Breast epithelium (tissue), 4 donors: ENCODE measurements around the gene UBL7. TPM values are rescaled to one million over a fixed set of nuclear protein-coding genes. Genes with fewer than 3 reads are reported as not detected.
A peak's percentile ranks its signal among the peaks of the same experiment; 100 is the strongest.

ENCODE experiments used
- DNase-seq, 2 donors: peaks; one replicate each; pipeline ENCODE4 v3.0.0-alpha.2; 2019; ENCODE audit warnings: low spot score in 2 of 2
- H3K27ac ChIP-seq, 2 donors: fragments of 200-600 bp; sonication (generic) in 1 of 2; one replicate each; pipeline ENCODE4 v1.5.1; 2016 to 2019; ENCODE audit warnings: mild to moderate bottlenecking in 1 of 2
- H3K27me3 ChIP-seq, 2 donors: fragments of 200-600 bp; sonication (generic) in 1 of 2; one replicate each; pipeline versions ENCODE4 v1.5.1 to v1.6.0; 2017 to 2019; ENCODE audit warnings: control low read depth in 1 of 2, mild to moderate bottlenecking in 1 of 2
- H3K36me3 ChIP-seq: fragments of 200-600 bp; one replicate; pipeline ENCODE4 v1.5.1; 2019
- H3K4me1 ChIP-seq, 2 donors: fragments of 200-600 bp; sonication (generic); one replicate each; pipeline ENCODE4 v1.5.1; 2016 to 2019; ENCODE audit warnings: control low read depth in 1 of 2
- H3K4me3 ChIP-seq, 3 donors: fragments of 200-600 bp; sonication (generic); 1 replicate in 2 of 3; 2 replicates in 1 of 3; pipeline ENCODE4 v1.5.1; 2016 to 2019; ENCODE audit warnings: mild to moderate bottlenecking in 3 of 3, moderate library complexity in 2 of 3
- H3K9me3 ChIP-seq, 2 donors: fragments of 200-600 bp; sonication (generic) in 1 of 2; one replicate each; pipeline ENCODE4 v1.5.1; 2016 to 2019; ENCODE audit warnings: control low read depth in 1 of 2
- POLR2A ChIP-seq: fragments of 450-650 bp; IDR thresholded peaks from one replicate; pipeline ENCODE4 v1.6.1; 2016; ENCODE audit warnings: antibody characterized with exemption, mild to moderate bottlenecking, moderate library complexity
- POLR2AphosphoS5 ChIP-seq, 3 donors: sonication (generic); formaldehyde crosslinking; IDR thresholded peaks; one replicate each; pipeline ENCODE4 v1.6.1; 2017; ENCODE audit warnings: antibody characterized with exemption in 3 of 3
- intact Hi-C: fragments of 100-400 bp; cut with DNase I; formaldehyde crosslinking; loops from one replicate; pipeline ENCODE4 v1.15.1; 2023; ENCODE audit warnings: low total_unique reads
- total RNA-seq, 3 donors: library from RNA; depleted of rRNA; stranded (reverse); fragments of >200 nt; gene quantifications; one replicate each; pipeline ENCODE4 v1.1.0, GENCODE V29; 2016
- TF ChIP-seq, protein P1 (sequence below), 3 donors: fragments of 450-650 bp; IDR thresholded peaks; one replicate each; pipeline ENCODE4 v1.5.1; 2016 to 2017; ENCODE audit warnings: antibody characterized with exemption in 3 of 3, mild to moderate bottlenecking in 3 of 3, moderate library complexity in 3 of 3

Gene UBL7
- total RNA-seq, 3 donors from 2014 or later, result 39.0 to 48.9 (median 44.5) TPM

DNA sequence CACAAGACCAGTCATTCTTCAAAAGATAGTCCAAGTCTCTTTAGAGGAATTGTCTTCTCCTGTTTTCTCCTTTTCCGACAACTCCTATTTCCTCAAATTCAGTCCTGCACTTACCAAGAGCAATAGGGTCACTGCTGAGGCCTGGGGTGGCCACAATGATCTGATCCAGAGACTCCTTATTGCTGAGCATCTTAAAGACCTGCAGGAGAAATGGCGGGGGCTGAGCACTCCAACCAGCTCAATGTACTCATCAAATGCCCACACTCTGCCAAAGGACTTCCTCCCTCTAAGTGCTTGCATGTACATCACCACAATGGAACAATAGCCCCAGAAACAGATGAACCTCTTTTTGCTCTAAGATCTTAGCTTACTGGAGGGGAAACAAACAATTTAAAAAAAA, 9.6 kb downstream of the UBL7 start:
- Histone ChIP-seq H3K9me3 (no peaks in the 10 kb centered on the region), H3K27me3 (no peaks in the 10 kb centered on the region), H3K27ac (no peak overlapping the region), H3K4me1 (no peaks in the 10 kb centered on the region), H3K4me3 (no peak overlapping the region), H3K36me3 (peaks cover 16% of the 10 kb centered on the region)
- intact Hi-C loops, result no loop called here
- no peak for TF ChIP-seq POLR2AphosphoS5 (IDR thresholded peaks at IDR 0.05)
- TF ChIP-seq, protein P1, sequence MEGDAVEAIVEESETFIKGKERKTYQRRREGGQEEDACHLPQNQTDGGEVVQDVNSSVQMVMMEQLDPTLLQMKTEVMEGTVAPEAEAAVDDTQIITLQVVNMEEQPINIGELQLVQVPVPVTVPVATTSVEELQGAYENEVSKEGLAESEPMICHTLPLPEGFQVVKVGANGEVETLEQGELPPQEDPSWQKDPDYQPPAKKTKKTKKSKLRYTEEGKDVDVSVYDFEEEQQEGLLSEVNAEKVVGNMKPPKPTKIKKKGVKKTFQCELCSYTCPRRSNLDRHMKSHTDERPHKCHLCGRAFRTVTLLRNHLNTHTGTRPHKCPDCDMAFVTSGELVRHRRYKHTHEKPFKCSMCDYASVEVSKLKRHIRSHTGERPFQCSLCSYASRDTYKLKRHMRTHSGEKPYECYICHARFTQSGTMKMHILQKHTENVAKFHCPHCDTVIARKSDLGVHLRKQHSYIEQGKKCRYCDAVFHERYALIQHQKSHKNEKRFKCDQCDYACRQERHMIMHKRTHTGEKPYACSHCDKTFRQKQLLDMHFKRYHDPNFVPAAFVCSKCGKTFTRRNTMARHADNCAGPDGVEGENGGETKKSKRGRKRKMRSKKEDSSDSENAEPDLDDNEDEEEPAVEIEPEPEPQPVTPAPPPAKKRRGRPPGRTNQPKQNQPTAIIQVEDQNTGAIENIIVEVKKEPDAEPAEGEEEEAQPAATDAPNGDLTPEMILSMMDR (IDR thresholded peaks at IDR 0.05), result no peak
- no peak for TF ChIP-seq POLR2A
- no peak for DNase-seq

DNA sequence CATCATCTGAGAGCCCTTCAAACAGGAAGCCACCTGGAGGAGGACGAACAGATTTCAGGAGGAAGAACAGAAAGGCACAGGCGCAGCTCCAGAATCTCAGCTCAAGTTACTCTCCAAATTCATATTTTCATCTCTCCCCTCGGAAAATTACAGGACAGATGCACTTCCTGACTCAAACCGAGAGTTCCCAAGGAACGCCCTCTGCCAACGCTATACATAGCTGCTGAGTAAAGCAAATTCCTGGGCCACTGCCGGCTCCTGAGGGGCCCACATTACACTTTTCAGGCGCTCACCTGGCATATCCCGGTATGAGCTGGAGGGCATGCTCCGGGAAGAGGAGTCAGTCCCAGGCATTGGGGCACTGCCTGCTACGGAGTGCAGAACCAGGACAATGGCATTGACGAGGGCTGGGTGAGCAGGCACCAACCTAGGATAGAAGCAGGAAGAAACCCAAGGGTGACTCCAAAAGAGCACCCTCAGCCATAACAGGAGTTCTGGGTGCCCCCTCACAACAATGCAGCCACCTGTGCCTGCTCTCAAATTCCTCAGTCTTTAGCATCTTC, 11.2 kb downstream of the UBL7 start:
- no peaks in the 10 kb centered on the region for H3K4me1 ChIP-seq
- H3K4me3 ChIP-seq, result no peak overlapping the region
- no peak for TF ChIP-seq POLR2A
- TF ChIP-seq, protein P1 (IDR thresholded peaks at IDR 0.05), result no peak
- no peak for TF ChIP-seq POLR2AphosphoS5 (IDR thresholded peaks at IDR 0.05)
- no peaks in the 10 kb centered on the region for H3K27me3 ChIP-seq
- H3K9me3 ChIP-seq, result no peaks in the 10 kb centered on the region
- no peak overlapping the region for H3K27ac ChIP-seq
- intact Hi-C loops, result no loop called here
- H3K36me3 ChIP-seq, result peaks cover 19% of the 10 kb centered on the region
- no peak for DNase-seq

DNA sequence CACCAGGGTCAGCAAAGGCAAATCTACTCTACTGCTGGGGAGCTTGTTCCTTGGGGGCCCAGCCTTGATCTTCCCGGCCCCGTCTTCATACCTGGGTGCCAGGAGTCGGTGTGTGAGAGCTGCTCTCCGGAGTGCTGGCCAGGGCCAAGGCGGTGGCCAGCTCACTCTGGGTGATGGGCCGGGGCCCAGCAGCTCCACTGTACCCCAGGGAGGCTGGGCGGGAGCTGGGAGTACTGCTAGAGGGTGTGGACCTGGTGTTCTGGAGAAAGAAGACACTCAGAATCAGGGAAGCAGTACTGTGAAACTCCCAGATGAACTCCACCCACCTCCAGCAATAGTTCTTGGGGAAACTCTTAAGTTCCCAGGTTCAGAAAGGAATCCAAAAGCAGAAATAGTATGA, 11.9 kb downstream of the UBL7 start:
- Histone ChIP-seq H3K9me3 (no peaks in the 10 kb centered on the region), H3K4me3 (no peak overlapping the region), H3K27me3 (no peaks in the 10 kb centered on the region), H3K4me1 (no peaks in the 10 kb centered on the region), H3K27ac (no peak overlapping the region), H3K36me3 (peaks cover 19% of the 10 kb centered on the region)
- intact Hi-C loops, result no loop called here
- TF ChIP-seq POLR2AphosphoS5 (IDR thresholded peaks at IDR 0.05) (no peak), POLR2A (no peak)
- DNase-seq, result no peak

DNA sequence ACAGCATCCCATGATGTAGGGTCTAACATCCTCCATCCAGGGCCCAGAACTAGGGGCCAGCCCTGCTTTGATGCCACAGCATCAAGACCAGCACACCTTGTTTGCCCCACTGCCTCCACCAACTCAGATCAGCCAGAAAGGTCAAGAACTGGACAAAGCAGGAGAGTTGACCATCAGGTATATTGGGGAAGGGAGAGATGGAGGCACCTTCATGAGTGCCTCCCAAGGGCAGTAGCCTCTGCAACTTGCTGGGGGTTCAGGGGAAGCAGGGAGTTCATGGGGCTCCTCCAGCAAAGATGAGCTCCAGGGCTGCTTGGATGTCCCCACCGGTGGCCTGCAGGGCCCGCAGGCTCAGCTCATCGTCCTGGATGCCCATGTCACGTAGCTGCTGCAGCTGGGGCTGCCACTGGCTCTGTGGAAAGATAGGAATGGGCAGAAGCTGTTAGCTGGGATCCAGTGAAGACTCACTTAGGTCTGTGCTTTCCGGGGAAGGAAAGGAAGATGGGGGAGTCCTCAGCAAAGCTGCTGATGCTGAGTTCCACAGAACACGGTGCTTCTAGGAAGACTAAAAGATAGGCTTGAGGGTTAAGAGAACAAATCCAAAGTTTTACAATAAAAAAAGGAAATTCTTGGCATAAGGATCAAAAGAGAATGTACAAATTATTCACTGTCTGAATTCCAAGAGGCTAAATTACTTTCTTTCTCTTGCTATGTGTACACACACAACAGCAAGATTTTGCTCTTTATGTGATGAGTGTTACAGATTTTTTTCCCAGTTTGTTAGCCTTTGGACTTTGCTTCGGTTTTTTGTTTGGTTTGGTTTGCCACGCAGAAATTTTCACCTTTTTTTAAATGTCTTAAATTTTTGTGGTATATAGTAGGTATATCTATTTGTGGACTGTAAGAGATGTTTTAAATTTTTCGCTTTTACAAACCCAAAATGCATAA, 14.9 kb downstream of the UBL7 start:
- no peaks in the 10 kb centered on the region for H3K4me1 ChIP-seq
- peak in 1 of 2 donors; percentile 7 for DNase-seq
- TF ChIP-seq POLR2A (no peak), POLR2AphosphoS5 (IDR thresholded peaks at IDR 0.05) (no peak)
- TF ChIP-seq, protein P1 (IDR thresholded peaks at IDR 0.05), result no peak
- no peak overlapping the region for H3K4me3 ChIP-seq
- intact Hi-C loops, result no loop called here
- H3K27me3 ChIP-seq, result no peaks in the 10 kb centered on the region
- H3K9me3 ChIP-seq, result no peaks in the 10 kb centered on the region
- no peak overlapping the region for H3K27ac ChIP-seq
- peaks cover 19% of the 10 kb centered on the region for H3K36me3 ChIP-seq

DNA sequence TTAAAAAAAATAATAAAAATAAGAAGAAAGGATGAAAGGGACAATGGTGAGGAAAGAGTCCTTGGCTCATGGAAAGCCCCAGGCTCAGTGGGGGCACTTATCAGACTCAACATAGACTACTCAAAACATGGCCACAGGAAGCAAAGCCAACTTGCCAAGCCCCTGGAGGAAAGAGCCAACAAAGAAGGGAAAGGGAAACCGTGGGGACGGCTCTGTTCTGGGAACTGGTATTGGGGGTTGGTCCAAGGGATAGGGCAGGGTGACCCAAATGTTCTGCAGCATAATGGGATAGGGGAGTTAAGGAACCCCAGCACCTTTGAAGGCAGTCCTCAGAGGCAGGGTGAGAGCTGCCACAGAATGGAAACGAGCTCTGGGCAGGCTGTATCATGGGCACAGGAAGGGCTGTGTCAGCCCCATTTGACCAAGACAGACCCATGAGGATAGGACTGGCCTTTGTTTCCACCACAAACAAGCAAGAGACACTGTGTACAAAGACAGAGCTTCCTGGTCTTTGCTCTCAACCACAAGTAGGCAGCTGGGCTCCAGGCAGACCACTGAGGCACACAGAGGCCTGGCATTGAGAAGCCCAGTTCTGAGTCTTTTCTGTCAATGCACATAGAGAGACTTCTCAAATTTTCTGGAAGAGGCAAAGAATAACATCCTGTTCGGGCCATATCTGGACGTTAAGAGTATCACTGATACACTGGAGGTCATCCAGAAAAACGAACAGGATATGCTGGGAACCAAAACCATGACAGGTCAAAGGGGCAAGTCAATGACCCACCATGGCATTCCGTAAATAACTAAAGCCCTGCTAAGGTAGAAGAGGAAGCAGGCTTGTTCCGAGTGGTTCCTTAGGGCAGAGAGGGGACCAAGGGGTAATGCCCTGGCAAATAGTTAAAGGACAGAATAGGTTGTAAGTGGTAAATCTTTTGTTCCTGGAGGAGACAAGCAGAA, 16.6 kb downstream of the UBL7 start:
- peaks cover 14% of the 10 kb centered on the region for H3K36me3 ChIP-seq
- H3K27ac ChIP-seq, result no peak overlapping the region
- H3K4me3 ChIP-seq, result no peak overlapping the region
- TF ChIP-seq POLR2A, result no peak
- TF ChIP-seq POLR2AphosphoS5 (IDR thresholded peaks at IDR 0.05), result no peak
- TF ChIP-seq, protein P1 (IDR thresholded peaks at IDR 0.05), result no peak
- H3K4me1 ChIP-seq, result no peaks in the 10 kb centered on the region
- DNase-seq, result peak in 1 of 2 donors; percentile 28
- H3K9me3 ChIP-seq, result no peaks in the 10 kb centered on the region
- intact Hi-C loops, result no loop called here
- no peaks in the 10 kb centered on the region for H3K27me3 ChIP-seq
